ENCODE data around the gene PTPRK. TPM values are rescaled to one million over a fixed set of nuclear protein-coding genes. Genes with fewer than 3 reads are reported as not detected.

PTPRK gene
- total and polyA plus RNA-seq, 2 donors = 9.3 to 26.8 TPM

DNA sequence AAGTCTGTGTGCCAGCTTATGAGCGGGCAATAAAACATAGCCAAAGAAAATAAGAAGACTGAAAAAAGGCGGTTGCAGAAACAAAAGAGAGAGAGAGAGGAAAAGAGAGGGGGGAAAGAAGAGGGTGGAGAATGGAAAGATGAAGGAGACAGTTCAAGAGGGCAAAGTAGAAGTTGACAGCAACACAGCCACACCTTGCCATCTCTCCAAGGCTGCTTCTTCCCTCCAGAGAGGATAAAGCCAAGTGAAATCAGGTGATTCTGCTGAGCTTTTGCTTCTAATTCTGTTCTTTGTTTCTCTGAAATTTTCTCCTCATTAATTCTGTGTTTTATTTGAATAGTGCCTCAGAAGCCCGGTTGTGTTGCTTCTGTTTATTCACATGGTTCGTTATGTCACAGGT is 48.5 kb downstream of the PTPRK start:
- DNase-seq (ENCODE audit: low read depth in 6 of 9, low spot score in 9 of 9) = no peak
- 97% methylated on average over 4 of the region's 4 CpGs for WGBS
- Histone ChIP-seq H3K4me3 (ENCODE audit: low read length in 2 of 2) (no peak overlapping the region), H3K4me1 (ENCODE audit: control insufficient read depth in 2 of 2, insufficient read depth in 2 of 2, low read length in 2 of 2) (no peaks in the 10 kb centered on the region), H3K27me3 (ENCODE audit: control insufficient read depth in 2 of 2, insufficient read depth in 1 of 2, low read length in 1 of 2) (no peaks in the 10 kb centered on the region), H3K36me3 (ENCODE audit: control insufficient read depth in 2 of 2, insufficient read depth in 2 of 2, low read length in 1 of 2) (no peaks in the 10 kb centered on the region), H3K27ac (ENCODE audit: low read depth in 1 of 2, low read length in 1 of 2) (no peak overlapping the region), H3K9me3 (ENCODE audit: control insufficient read depth in 2 of 2, insufficient read depth in 1 of 2, low read length in 1 of 2) (no peaks in the 10 kb centered on the region)

DNA sequence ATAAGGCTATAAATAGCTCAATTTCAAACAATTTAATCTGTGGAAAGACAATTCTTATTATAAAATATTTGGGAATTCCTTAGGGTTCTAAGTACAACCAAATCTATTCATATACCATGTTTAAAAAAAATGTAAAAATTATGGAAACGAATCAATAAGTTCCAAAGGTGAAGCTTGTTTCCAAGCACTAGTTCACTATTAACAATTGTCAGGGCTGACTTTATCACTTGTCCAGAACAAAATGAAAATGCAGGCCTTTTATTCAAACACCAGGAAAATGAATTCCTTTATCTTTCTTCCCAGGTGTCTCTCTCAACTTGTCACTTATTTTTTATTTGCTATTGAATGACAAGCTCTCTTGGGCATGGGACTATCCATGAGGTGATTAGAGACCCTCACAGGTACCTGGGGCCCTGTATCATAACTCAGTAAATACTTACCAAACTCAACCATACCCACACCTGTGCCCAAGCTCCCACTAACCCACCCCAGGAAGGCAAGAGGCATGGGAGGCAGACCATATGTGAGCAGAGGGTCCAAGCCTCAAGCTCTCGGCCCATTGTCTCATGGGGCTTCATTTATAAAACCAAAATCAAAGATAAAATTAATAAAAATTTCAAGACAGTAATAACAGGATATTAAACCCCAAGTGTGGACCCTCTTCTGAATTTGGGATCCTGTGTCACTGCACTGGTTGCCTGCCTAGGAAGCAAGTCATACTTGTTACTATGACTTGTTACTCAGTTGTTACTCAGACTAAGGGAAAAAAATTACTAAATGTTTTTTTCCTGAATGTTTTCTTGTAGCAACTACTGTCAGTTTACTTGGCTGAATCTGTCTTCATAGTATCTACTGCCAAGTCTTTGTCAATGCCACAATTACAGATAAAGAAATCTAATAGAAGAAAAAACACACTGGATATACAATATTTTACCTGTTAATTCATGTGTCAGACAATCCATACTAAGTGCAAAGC is 54.7 kb downstream of the PTPRK start:
- no peak overlapping the region for H3K4me3 ChIP-seq (ENCODE audit: low read length in 2 of 2)
- 97% methylated on average over 2 of the region's 2 CpGs for WGBS
- DNase-seq (ENCODE audit: low read depth in 6 of 9, low spot score in 9 of 9) = no peak

DNA sequence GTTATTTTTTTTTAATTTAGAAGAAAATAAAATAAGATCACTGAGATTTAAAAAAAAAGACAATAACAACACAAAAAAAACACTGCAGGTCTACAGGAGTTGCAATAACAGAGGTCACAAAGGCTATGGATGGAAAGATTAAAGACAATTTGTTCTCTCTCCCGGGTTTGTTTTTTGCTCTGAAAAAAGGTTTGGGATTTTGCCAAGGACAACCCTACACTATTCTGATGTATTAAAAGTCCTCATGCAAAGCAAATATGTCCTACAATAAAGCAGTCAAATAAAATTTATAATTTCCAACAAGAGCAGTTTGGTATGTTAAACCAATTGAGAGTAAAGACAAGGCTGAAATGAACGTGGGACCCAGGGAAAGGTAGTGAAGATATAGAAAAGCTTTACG is 55.6 kb downstream of the PTPRK start:
- H3K27ac ChIP-seq (ENCODE audit: low read depth in 1 of 2, low read length in 1 of 2) = no peak overlapping the region
- H3K4me3 ChIP-seq (ENCODE audit: low read length in 2 of 2) = no peak overlapping the region
- no peaks in the 10 kb centered on the region for H3K36me3 ChIP-seq (ENCODE audit: control insufficient read depth in 2 of 2, insufficient read depth in 2 of 2, low read length in 1 of 2)
- WGBS = 93% methylated on average over 3 of the region's 3 CpGs
- H3K9me3 ChIP-seq (ENCODE audit: control insufficient read depth in 2 of 2, insufficient read depth in 1 of 2, low read length in 1 of 2) = no peaks in the 10 kb centered on the region
- no peak for DNase-seq (ENCODE audit: low read depth in 6 of 9, low spot score in 9 of 9)
- no peaks in the 10 kb centered on the region for H3K27me3 ChIP-seq (ENCODE audit: control insufficient read depth in 2 of 2, insufficient read depth in 1 of 2, low read length in 1 of 2)
- H3K4me1 ChIP-seq (ENCODE audit: control insufficient read depth in 2 of 2, insufficient read depth in 2 of 2, low read length in 2 of 2) = no peaks in the 10 kb centered on the region

More for the DNA sequence above, 54.7 kb downstream of the PTPRK start:
- no peaks in the 10 kb centered on the region for H3K4me1 ChIP-seq (ENCODE audit: control insufficient read depth in 2 of 2, insufficient read depth in 2 of 2, low read length in 2 of 2)
- H3K36me3 ChIP-seq (ENCODE audit: control insufficient read depth in 2 of 2, insufficient read depth in 2 of 2, low read length in 1 of 2) = no peaks in the 10 kb centered on the region
- no peaks in the 10 kb centered on the region for H3K9me3 ChIP-seq (ENCODE audit: control insufficient read depth in 2 of 2, insufficient read depth in 1 of 2, low read length in 1 of 2)
- no peaks in the 10 kb centered on the region for H3K27me3 ChIP-seq (ENCODE audit: control insufficient read depth in 2 of 2, insufficient read depth in 1 of 2, low read length in 1 of 2)
- H3K27ac ChIP-seq (ENCODE audit: low read depth in 1 of 2, low read length in 1 of 2) = no peak overlapping the region

DNA sequence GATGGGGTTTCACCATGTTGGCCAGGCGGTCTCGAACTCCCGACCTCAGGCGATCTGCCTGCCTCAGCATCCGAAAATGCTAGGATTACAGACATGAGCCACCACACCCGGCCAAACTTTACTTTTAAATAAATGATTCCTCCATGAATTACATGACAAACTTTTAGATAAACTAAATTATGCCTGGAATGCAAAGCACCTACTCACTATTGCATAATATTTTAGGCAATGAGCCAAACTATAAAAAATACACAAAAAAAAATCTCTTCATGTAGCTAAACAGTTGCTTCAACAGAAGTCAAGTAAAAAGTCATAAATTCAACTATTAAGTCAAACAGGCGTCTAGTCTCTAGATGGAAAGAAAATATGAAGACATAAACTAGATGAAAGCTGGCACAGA is 56.5 kb downstream of the PTPRK start:
- 96% methylated on average over 7 of the region's 7 CpGs for WGBS
- no peak for DNase-seq (ENCODE audit: low read depth in 6 of 9, low spot score in 9 of 9)
- H3K27ac ChIP-seq (ENCODE audit: low read depth in 1 of 2, low read length in 1 of 2) = no peak overlapping the region
- no peaks in the 10 kb centered on the region for H3K36me3 ChIP-seq (ENCODE audit: control insufficient read depth in 2 of 2, insufficient read depth in 2 of 2, low read length in 1 of 2)
- no peaks in the 10 kb centered on the region for H3K9me3 ChIP-seq (ENCODE audit: control insufficient read depth in 2 of 2, insufficient read depth in 1 of 2, low read length in 1 of 2)
- no peak overlapping the region for H3K4me3 ChIP-seq (ENCODE audit: low read length in 2 of 2)
- H3K27me3 ChIP-seq (ENCODE audit: control insufficient read depth in 2 of 2, insufficient read depth in 1 of 2, low read length in 1 of 2) = no peaks in the 10 kb centered on the region
- no peaks in the 10 kb centered on the region for H3K4me1 ChIP-seq (ENCODE audit: control insufficient read depth in 2 of 2, insufficient read depth in 2 of 2, low read length in 2 of 2)

DNA sequence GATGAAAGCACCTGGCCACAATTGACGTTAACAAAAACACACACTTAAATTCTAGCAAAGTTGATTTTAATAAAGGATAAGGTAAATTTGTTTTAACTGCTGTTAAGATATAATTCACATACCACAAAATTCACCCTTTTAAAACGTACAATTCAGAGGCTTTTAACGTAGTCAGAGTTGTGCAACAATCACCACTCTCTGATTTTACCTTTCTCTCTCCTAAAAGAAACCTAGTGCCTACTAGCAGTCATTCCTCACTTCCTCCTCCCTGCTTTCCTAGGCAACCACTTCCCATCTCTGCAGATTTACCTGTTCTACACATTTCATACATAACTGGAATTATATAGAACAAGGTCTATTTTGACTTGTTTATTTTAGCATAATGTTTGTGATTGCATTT is 58.9 kb downstream of the PTPRK start:
- H3K4me1 ChIP-seq (ENCODE audit: control insufficient read depth in 2 of 2, insufficient read depth in 2 of 2, low read length in 2 of 2) = no peaks in the 10 kb centered on the region
- 95% methylated on average over 3 of the region's 3 CpGs for WGBS
- no peak for DNase-seq (ENCODE audit: low read depth in 6 of 9, low spot score in 9 of 9)

DNA sequence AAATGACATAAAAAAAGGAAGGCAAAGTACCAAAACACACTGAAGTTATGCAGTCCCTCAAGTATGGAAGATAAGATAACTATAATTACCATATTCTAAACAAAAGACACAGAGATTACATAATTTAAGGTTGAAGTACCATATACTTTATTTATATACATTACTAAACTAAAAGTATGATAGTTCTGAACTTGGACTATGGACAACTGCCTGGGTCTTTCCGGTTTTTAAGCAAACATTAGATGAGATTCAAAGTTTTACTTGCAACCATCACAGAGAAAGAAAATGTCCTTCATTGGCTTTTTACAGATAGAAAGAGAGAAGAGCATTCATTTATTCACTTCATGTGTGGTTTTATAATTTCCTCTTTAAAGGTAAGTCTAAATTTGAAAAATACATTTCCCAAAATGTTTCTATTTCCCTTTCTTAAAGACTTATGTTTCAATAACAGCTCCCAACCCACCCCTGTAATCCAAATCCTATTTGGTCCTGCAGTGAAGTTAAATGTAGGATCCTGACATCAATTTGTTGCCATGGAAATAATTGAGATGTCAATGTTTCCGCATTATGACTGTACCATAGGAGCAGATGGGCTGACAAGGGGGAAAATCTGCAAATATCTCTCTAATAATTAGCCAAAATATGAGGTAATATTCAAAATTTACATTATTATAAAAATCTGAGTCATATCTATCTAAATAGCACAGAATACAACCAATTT is 63.7 kb downstream of the PTPRK start:
- no peaks in the 10 kb centered on the region for H3K36me3 ChIP-seq (ENCODE audit: control insufficient read depth in 2 of 2, insufficient read depth in 2 of 2, low read length in 1 of 2)
- 97% methylated on average over 2 of the region's 2 CpGs for WGBS
- H3K9me3 ChIP-seq (ENCODE audit: control insufficient read depth in 2 of 2, insufficient read depth in 1 of 2, low read length in 1 of 2) = no peaks in the 10 kb centered on the region
- H3K4me3 ChIP-seq (ENCODE audit: low read length in 2 of 2) = no peak overlapping the region
- no peaks in the 10 kb centered on the region for H3K27me3 ChIP-seq (ENCODE audit: control insufficient read depth in 2 of 2, insufficient read depth in 1 of 2, low read length in 1 of 2)
- H3K4me1 ChIP-seq (ENCODE audit: control insufficient read depth in 2 of 2, insufficient read depth in 2 of 2, low read length in 2 of 2) = no peaks in the 10 kb centered on the region
- no peak for DNase-seq (ENCODE audit: low read depth in 6 of 9, low spot score in 9 of 9)
- H3K27ac ChIP-seq (ENCODE audit: low read depth in 1 of 2, low read length in 1 of 2) = no peak overlapping the region

More for the DNA sequence above, 58.9 kb downstream of the PTPRK start:
- Histone ChIP-seq H3K27ac (ENCODE audit: low read depth in 1 of 2, low read length in 1 of 2) (no peak overlapping the region), H3K27me3 (ENCODE audit: control insufficient read depth in 2 of 2, insufficient read depth in 1 of 2, low read length in 1 of 2) (no peaks in the 10 kb centered on the region), H3K36me3 (ENCODE audit: control insufficient read depth in 2 of 2, insufficient read depth in 2 of 2, low read length in 1 of 2) (no peaks in the 10 kb centered on the region), H3K9me3 (ENCODE audit: control insufficient read depth in 2 of 2, insufficient read depth in 1 of 2, low read length in 1 of 2) (no peaks in the 10 kb centered on the region), H3K4me3 (ENCODE audit: low read length in 2 of 2) (no peak overlapping the region)

DNA sequence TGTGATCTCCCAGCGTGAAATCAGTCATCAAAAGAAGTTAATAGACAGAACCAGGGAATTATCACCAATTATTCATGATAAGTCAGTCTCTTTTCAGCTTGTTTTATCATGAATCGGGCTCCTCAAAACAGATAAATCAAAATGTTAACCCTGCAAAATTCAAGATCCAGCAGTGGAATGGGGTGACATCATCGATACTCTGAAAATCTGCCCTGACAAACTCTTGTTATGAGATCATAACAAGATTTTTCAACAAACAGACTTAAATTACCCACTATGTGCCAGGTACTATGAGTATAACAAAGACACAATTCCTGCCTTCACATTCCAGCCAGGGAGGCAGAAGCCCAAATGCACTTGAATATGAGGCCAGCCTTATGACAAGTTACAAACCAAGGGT is 64.4 kb downstream of the PTPRK start:
- H3K36me3 ChIP-seq (ENCODE audit: control insufficient read depth in 2 of 2, insufficient read depth in 2 of 2, low read length in 1 of 2) = no peaks in the 10 kb centered on the region
- WGBS = 96% methylated on average over 3 of the region's 3 CpGs
- no peak overlapping the region for H3K4me3 ChIP-seq (ENCODE audit: low read length in 2 of 2)
- no peaks in the 10 kb centered on the region for H3K9me3 ChIP-seq (ENCODE audit: control insufficient read depth in 2 of 2, insufficient read depth in 1 of 2, low read length in 1 of 2)
- no peaks in the 10 kb centered on the region for H3K27me3 ChIP-seq (ENCODE audit: control insufficient read depth in 2 of 2, insufficient read depth in 1 of 2, low read length in 1 of 2)
- no peaks in the 10 kb centered on the region for H3K4me1 ChIP-seq (ENCODE audit: control insufficient read depth in 2 of 2, insufficient read depth in 2 of 2, low read length in 2 of 2)
- no peak overlapping the region for H3K27ac ChIP-seq (ENCODE audit: low read depth in 1 of 2, low read length in 1 of 2)
- no peak for DNase-seq (ENCODE audit: low read depth in 6 of 9, low spot score in 9 of 9)

DNA sequence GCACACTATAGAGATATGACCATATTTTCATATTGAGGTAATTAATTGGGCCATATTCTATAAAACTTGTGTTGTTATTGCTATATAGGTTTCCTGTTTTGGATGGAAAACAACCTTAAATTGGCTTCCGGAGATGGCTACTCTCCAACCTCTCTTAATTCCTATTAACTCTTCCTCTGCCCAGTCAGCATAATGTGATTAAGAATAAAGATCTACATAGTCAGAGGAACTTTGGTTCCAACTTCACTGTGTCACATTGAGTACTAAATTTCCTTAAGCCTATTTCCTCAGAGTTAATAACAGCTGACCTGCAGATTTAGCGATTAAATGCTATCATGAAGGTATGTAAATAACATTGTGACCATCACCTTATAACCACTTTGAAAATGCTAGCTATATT is 67.7 kb downstream of the PTPRK start:
- H3K27me3 ChIP-seq (ENCODE audit: control insufficient read depth in 2 of 2, insufficient read depth in 1 of 2, low read length in 1 of 2) = no peaks in the 10 kb centered on the region
- H3K4me3 ChIP-seq (ENCODE audit: low read length in 2 of 2) = no peak overlapping the region
- 98% methylated on average over 2 of the region's 2 CpGs for WGBS
- H3K36me3 ChIP-seq (ENCODE audit: control insufficient read depth in 2 of 2, insufficient read depth in 2 of 2, low read length in 1 of 2) = no peaks in the 10 kb centered on the region
- no peak for DNase-seq (ENCODE audit: low read depth in 6 of 9, low spot score in 9 of 9)
- H3K4me1 ChIP-seq (ENCODE audit: control insufficient read depth in 2 of 2, insufficient read depth in 2 of 2, low read length in 2 of 2) = no peaks in the 10 kb centered on the region
- no peaks in the 10 kb centered on the region for H3K9me3 ChIP-seq (ENCODE audit: control insufficient read depth in 2 of 2, insufficient read depth in 1 of 2, low read length in 1 of 2)
- H3K27ac ChIP-seq (ENCODE audit: low read depth in 1 of 2, low read length in 1 of 2) = no peak overlapping the region

DNA sequence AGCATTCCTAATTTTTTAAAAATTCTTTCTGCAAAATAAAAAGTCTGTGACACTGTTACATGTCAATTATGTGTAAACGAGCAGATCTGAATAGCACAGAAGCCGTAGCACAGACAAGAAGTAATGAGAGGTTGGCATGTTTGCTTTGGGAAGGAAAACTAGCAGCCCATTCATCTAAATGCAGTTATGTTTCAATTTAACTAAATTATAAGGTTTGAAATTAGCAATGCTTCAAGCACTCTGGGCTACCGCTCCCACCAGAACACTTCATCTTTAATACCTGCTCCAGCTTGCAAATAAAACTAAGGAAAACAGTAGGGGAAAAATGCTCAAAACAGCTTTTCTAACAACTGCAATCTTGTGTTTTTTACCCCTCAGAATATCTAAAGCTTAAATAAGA is 73.9 kb downstream of the PTPRK start:
- H3K27ac ChIP-seq (ENCODE audit: low read depth in 1 of 2, low read length in 1 of 2) = no peak overlapping the region
- H3K4me3 ChIP-seq (ENCODE audit: low read length in 2 of 2) = no peak overlapping the region
- 96% methylated on average over 3 of the region's 3 CpGs for WGBS
- H3K36me3 ChIP-seq (ENCODE audit: control insufficient read depth in 2 of 2, insufficient read depth in 2 of 2, low read length in 1 of 2) = peaks cover 0 to 3% of the 10 kb centered on the region in 2 donors
- H3K27me3 ChIP-seq (ENCODE audit: control insufficient read depth in 2 of 2, insufficient read depth in 1 of 2, low read length in 1 of 2) = no peaks in the 10 kb centered on the region
- H3K9me3 ChIP-seq (ENCODE audit: control insufficient read depth in 2 of 2, insufficient read depth in 1 of 2, low read length in 1 of 2) = no peaks in the 10 kb centered on the region
- no peak for DNase-seq (ENCODE audit: low read depth in 6 of 9, low spot score in 9 of 9)
- H3K4me1 ChIP-seq (ENCODE audit: control insufficient read depth in 2 of 2, insufficient read depth in 2 of 2, low read length in 2 of 2) = no peaks in the 10 kb centered on the region

Data from thymus (tissue), 11 donors.